H9 (cell line): ENCODE results near the gene PRDM4. TPM values are rescaled to one million over a fixed set of nuclear protein-coding genes. Genes with fewer than 3 reads are reported as not detected.
"Not testable (repeated sequence)": the region's sequence is repeated elsewhere in the genome, so short reads cannot be mapped to it uniquely, and the experiment has no call there.

Source experiments
- DNase-seq: peaks from one replicate; pipeline ENCODE4 v3.0.0-alpha.2; 2017
- H2AFZ ChIP-seq: one replicate; pipeline ENCODE4 v1.6.1; 2013; ENCODE audit warnings: mild to moderate bottlenecking, low read length, control low read depth, moderate library complexity
- H2AK5ac ChIP-seq: 2 replicates; pipeline ENCODE4 v1.6.1; 2013; ENCODE audit warnings: low read length, control low read depth, mixed read lengths; ENCODE audit not compliant: insufficient read length
- H2BK120ac ChIP-seq: one replicate; pipeline ENCODE4 v1.6.1; 2013; ENCODE audit warnings: low read depth, mild to moderate bottlenecking, low read length, control low read depth, inconsistent platforms; ENCODE audit not compliant: poor library complexity, severe bottlenecking
- H2BK12ac ChIP-seq: 2 replicates; pipeline ENCODE4 v1.6.1; 2013; ENCODE audit warnings: low read length, control low read depth, mixed read lengths, low read depth; ENCODE audit not compliant: insufficient read length
- H2BK15ac ChIP-seq: 2 replicates; pipeline ENCODE4 v1.6.1; 2013; ENCODE audit warnings: low read depth, low read length, control low read depth
- H2BK20ac ChIP-seq: one replicate; pipeline ENCODE4 v1.6.1; 2013; ENCODE audit warnings: low read depth, mild to moderate bottlenecking, low read length, control low read depth, inconsistent platforms; ENCODE audit not compliant: poor library complexity, severe bottlenecking
- H2BK5ac ChIP-seq: 2 replicates; pipeline ENCODE4 v1.6.1; 2013; ENCODE audit warnings: low read length, control low read depth, mixed read lengths; ENCODE audit not compliant: insufficient read length
- H3K14ac ChIP-seq: 2 replicates; pipeline ENCODE4 v1.6.1; 2013; ENCODE audit warnings: low read length, control low read depth; ENCODE audit not compliant: insufficient read depth
- H3K18ac ChIP-seq: 2 replicates; pipeline ENCODE4 v1.6.1; 2013; ENCODE audit warnings: low read depth, mild to moderate bottlenecking, mixed read lengths, low read length, control low read depth; ENCODE audit not compliant: insufficient read length
- H3K23ac ChIP-seq: 2 replicates; pipeline ENCODE4 v1.6.1; 2013; ENCODE audit warnings: low read length, control low read depth, mixed read lengths, low read depth; ENCODE audit not compliant: insufficient read length
- H3K23me2 ChIP-seq: 2 replicates; pipeline ENCODE4 v1.6.1; 2013; ENCODE audit warnings: low read depth, mild to moderate bottlenecking, mixed read lengths, low read length, control low read depth; ENCODE audit not compliant: insufficient read length, poor library complexity, severe bottlenecking
- H3K27ac ChIP-seq: 2 replicates; pipeline ENCODE4 v1.5.1; 2013; ENCODE audit warnings: low read length, control low read depth, mixed read lengths, low read depth; ENCODE audit not compliant: insufficient read length
- H3K27me3 ChIP-seq: 2 replicates; pipeline ENCODE4 v1.6.1; 2013; ENCODE audit warnings: low read length, control low read depth, inconsistent platforms; ENCODE audit not compliant: insufficient read depth
- H3K4ac ChIP-seq: 2 replicates; pipeline ENCODE4 v1.6.1; 2013; ENCODE audit warnings: low read depth, mild to moderate bottlenecking, control low read depth, inconsistent platforms, low read length, moderate library complexity
- H3K4me1 ChIP-seq: 2 replicates; pipeline ENCODE4 v1.6.1; 2013; ENCODE audit warnings: low read length, control low read depth, inconsistent platforms; ENCODE audit not compliant: insufficient read depth
- H3K4me2 ChIP-seq: 2 replicates; pipeline ENCODE4 v1.6.1; 2013; ENCODE audit warnings: low read length, control low read depth, mixed read lengths; ENCODE audit not compliant: insufficient read length, insufficient read depth
- H3K56ac ChIP-seq: 2 replicates; pipeline ENCODE4 v1.6.1; 2013; ENCODE audit warnings: low read depth, mild to moderate bottlenecking, mixed read lengths, low read length, control low read depth; ENCODE audit not compliant: insufficient read length
- H3K79me1 ChIP-seq: 2 replicates; pipeline ENCODE4 v1.6.1; 2013; ENCODE audit warnings: low read depth, mild to moderate bottlenecking, moderate library complexity, low read length, control low read depth, inconsistent platforms; ENCODE audit not compliant: insufficient read depth, poor library complexity, severe bottlenecking
- H3K79me2 ChIP-seq: 2 replicates; pipeline ENCODE4 v1.6.1; 2013; ENCODE audit warnings: low read length, control low read depth, inconsistent platforms; ENCODE audit not compliant: insufficient read depth
- H3K9ac ChIP-seq: 2 replicates; pipeline ENCODE4 v1.6.1; 2013; ENCODE audit warnings: low read length, control low read depth, mixed read lengths; ENCODE audit not compliant: insufficient read length; ENCODE audit errors: extremely low read depth
- H3K9me3 ChIP-seq: one replicate; pipeline ENCODE4 v1.6.1; 2013; ENCODE audit warnings: low read depth, low read length, inconsistent platforms; ENCODE audit not compliant: control insufficient read depth
- H3T11ph ChIP-seq: one replicate; pipeline ENCODE4 v1.6.1; 2013; ENCODE audit warnings: mild to moderate bottlenecking, low read length, control low read depth, inconsistent platforms
- H4K20me1 ChIP-seq: one replicate; pipeline ENCODE4 v1.6.1; 2013; ENCODE audit not compliant: control insufficient read depth, insufficient read length, insufficient read depth
- H4K5ac ChIP-seq: 2 replicates; pipeline ENCODE4 v1.6.1; 2013; ENCODE audit warnings: low read depth, mild to moderate bottlenecking, mixed read lengths, low read length, control low read depth; ENCODE audit not compliant: insufficient read length
- H4K8ac ChIP-seq: replicated peaks from 2 replicates; pipeline ENCODE4 v1.6.1; 2013; ENCODE audit warnings: low read length, control low read depth, mixed read lengths, low read depth; ENCODE audit not compliant: insufficient read length
- H4K91ac ChIP-seq: 2 replicates; pipeline ENCODE4 v1.6.1; 2013; ENCODE audit warnings: low read depth, mild to moderate bottlenecking, moderate library complexity, mixed read lengths, low read length, control low read depth; ENCODE audit not compliant: insufficient read length
- H3K27ac Mint-ChIP-seq, 3 experiments: 2 replicates in 2 of 3; 3 replicates in 1 of 3; pipeline ENCODE4 v1.8.0; 2020 to 2021; ENCODE audit warnings: mixed read lengths in 3 of 3, mild to moderate bottlenecking in 1 of 3, moderate library complexity in 1 of 3
- H3K27me3 Mint-ChIP-seq: 2 replicates; pipeline ENCODE4 v1.8.0; 2021; ENCODE audit warnings: low read depth, mild to moderate bottlenecking, moderate library complexity, mixed read lengths
- H3K36me3 Mint-ChIP-seq, 3 experiments: 2 replicates in 2 of 3; 3 replicates in 1 of 3; pipeline ENCODE4 v1.8.0; 2020 to 2021; ENCODE audit warnings: low read depth in 3 of 3, mixed read lengths in 3 of 3; ENCODE audit not compliant: insufficient read depth in 1 of 3
- H3K4me1 Mint-ChIP-seq, 2 experiments: 2 replicates each; pipeline ENCODE4 v1.8.0; 2020; ENCODE audit warnings: mixed read lengths in 2 of 2
- H3K4me3 Mint-ChIP-seq, 2 experiments: 2 replicates in 1 of 2; 3 replicates in 1 of 2; pipeline ENCODE4 v1.8.0; 2020 to 2021; ENCODE audit warnings: mild to moderate bottlenecking in 2 of 2, mixed read lengths in 2 of 2, moderate library complexity in 1 of 2
- H3K9me3 Mint-ChIP-seq, 2 experiments: 2 replicates in 1 of 2; 3 replicates in 1 of 2; pipeline ENCODE4 v1.8.0; 2020; ENCODE audit warnings: mild to moderate bottlenecking in 2 of 2, mixed read lengths in 2 of 2, moderate library complexity in 1 of 2
- WGBS: extraction: QIAGEN DNeasy Blood & Tissue Kit; methylation state at CpG from one replicate; pipeline ENCODE4 v1.1.7; 2013; ENCODE audit warnings: missing lambda C conversion rate, low lambda C conversion rate, mixed read lengths; ENCODE audit not compliant: insufficient read length; ENCODE audit errors: extremely low coverage; 5-methylcytosine and 5-hydroxymethylcytosine counted together
- total RNA-seq: library from RNA; stranded (reverse); gene quantifications from 2 replicates; pipeline ENCODE4 v1.2.1, GENCODE V29; 2021

The PRDM4 gene
- total RNA-seq, 1 experiment from 2014 or later: 24.4 TPM

DNA sequence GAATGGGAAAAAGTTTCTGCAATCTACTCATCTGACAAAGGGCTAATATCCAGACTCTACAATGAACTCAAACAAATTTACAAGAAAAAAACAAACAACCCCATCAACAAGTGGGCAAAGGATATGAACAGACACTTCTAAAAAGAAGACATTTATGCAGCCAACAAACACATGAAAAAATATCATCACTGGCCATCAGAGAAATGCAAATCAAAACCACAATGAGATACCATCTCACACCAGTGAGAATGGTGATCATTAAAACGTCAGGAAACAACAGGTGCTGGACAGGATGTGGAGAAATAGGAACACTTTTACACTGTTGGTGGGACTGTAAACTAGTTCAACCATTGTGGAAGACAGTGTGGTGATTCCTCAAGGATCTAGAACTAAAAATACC lies 33.6 kb downstream of the PRDM4 start:
- H3K27me3 Mint-ChIP-seq, H2BK20ac ChIP-seq, H3K4ac ChIP-seq, H3K4me1 ChIP-seq, DNase-seq, H3K9ac ChIP-seq, H3K56ac ChIP-seq, H3K4me1 Mint-ChIP-seq, H2BK5ac ChIP-seq, H2BK15ac ChIP-seq, H4K91ac ChIP-seq, H3T11ph ChIP-seq, H3K18ac ChIP-seq, H2BK12ac ChIP-seq, H3K4me3 Mint-ChIP-seq, H3K79me1 ChIP-seq, H3K27ac Mint-ChIP-seq, H3K27ac ChIP-seq, H3K4me2 ChIP-seq, H4K20me1 ChIP-seq, H3K27me3 ChIP-seq, H3K79me2 ChIP-seq, H3K23me2 ChIP-seq, H4K5ac ChIP-seq, H3K14ac ChIP-seq, H3K23ac ChIP-seq, H4K8ac ChIP-seq, H2AK5ac ChIP-seq, H3K9me3 ChIP-seq, H2BK120ac ChIP-seq, H2AFZ ChIP-seq: not testable (repeated sequence)
- peaks cover 9 to 17% (median 9%) of the 10 kb centered on the region in 3 experiments; a peak in 6 of 7 replicates for H3K36me3 Mint-ChIP-seq
- no CpG with 5 or more reads among the region's 1 CpG for WGBS
- H3K9me3 Mint-ChIP-seq: peaks cover 0 to 10% of the 10 kb centered on the region in 2 experiments; a peak in 4 of 5 replicates
